ENCODE results near the gene SURF6.
A peak's percentile ranks its signal among the peaks of the same experiment; 100 is the strongest.

SURF6 gene

GRCh38 chr9:133347985-133348717 is 12.2 kb upstream of the SURF6 start, which contains the start of the genes MED22 and RPL7A:
TSS of gene MED22 (minus strand) at chr9:133348131. CDS start at chr9:133346662, 1,469 bp downstream.
TSS of gene RPL7A (plus strand) at chr9:133348218. CDS start at chr9:133348244, 26 bp downstream.
- no peak for TF ChIP-seq CTCF (IDR thresholded peaks at IDR 0.05; ENCODE audit: low read depth, low read length, missing control alignments)
- peak within 1 kb of the TSS; percentile 100 for H3K4me3 ChIP-seq (replicated peaks; ENCODE audit: low read depth, low read length)
- DNase-seq (ENCODE audit: extremely low read depth, low read depth): peak; percentile 91

- no peak for TF ChIP-seq CTCF (IDR thresholded peaks at IDR 0.05; ENCODE audit: low read depth, low read length, missing control alignments)
- peak overlapping the region; percentile 100 for H3K4me3 ChIP-seq (replicated peaks; ENCODE audit: low read depth, low read length)
- no peak for DNase-seq (ENCODE audit: extremely low read depth, low read depth)
These were observed 11.6 kb upstream of the SURF6 start for GRCh38 chr9:133347515-133347984.

- peak overlapping the region; percentile 100 for H3K4me3 ChIP-seq (replicated peaks; ENCODE audit: low read depth, low read length)
- no peak for TF ChIP-seq CTCF (IDR thresholded peaks at IDR 0.05; ENCODE audit: low read depth, low read length, missing control alignments)
- no peak for DNase-seq (ENCODE audit: extremely low read depth, low read depth)
These were observed 10.2 kb upstream of the SURF6 start for GRCh38 chr9:133346021-133346785.

- no peak for TF ChIP-seq CTCF (IDR thresholded peaks at IDR 0.05; ENCODE audit: low read depth, low read length, missing control alignments)
These were observed 9.6 kb upstream of the SURF6 start for GRCh38 chr9:133345596-133345995.

GRCh38 chr9:133344979-133345378 is 9.0 kb upstream of the SURF6 start:
- DNase-seq (ENCODE audit: extremely low read depth, low read depth): no peak
- H3K4me3 ChIP-seq (replicated peaks; ENCODE audit: low read depth, low read length): no peak overlapping the region
- TF ChIP-seq CTCF (IDR thresholded peaks at IDR 0.05; ENCODE audit: low read depth, low read length, missing control alignments): no peak

More at GRCh38 chr9:133345596-133345995, 9.6 kb upstream of the SURF6 start:
- no peak for DNase-seq (ENCODE audit: extremely low read depth, low read depth)
- no peak overlapping the region for H3K4me3 ChIP-seq (replicated peaks; ENCODE audit: low read depth, low read length)

- no peak for DNase-seq (ENCODE audit: extremely low read depth, low read depth)
- no peak for TF ChIP-seq CTCF (IDR thresholded peaks at IDR 0.05; ENCODE audit: low read depth, low read length, missing control alignments)
- H3K4me3 ChIP-seq (replicated peaks; ENCODE audit: low read depth, low read length): no peak overlapping the region
These were observed 8.1 kb upstream of the SURF6 start for GRCh38 chr9:133344071-133344470.
